Myocyte (in vitro differentiated cells): Measurements from ENCODE around the gene TOMM5. TPM values are rescaled to one million over a fixed set of nuclear protein-coding genes. Genes with fewer than 3 reads are reported as not detected.
A peak's percentile ranks its signal among the peaks of the same experiment; 100 is the strongest.

Experiments
- DNase-seq: peaks from one replicate; pipeline ENCODE4 v3.0.0-alpha.2; 2012; ENCODE audit warnings: low read depth
- polyA plus RNA-seq: library from polyadenylated mRNA; unstranded; fragments of >200 nt; gene quantifications from one replicate; pipeline ENCODE4 v1.2.1, GENCODE V29; 2012; ENCODE audit warnings: missing spikeins
- total RNA-seq: library from RNA; depleted of rRNA; stranded (reverse); fragments of >200 nt; gene quantifications from 2 replicates; pipeline ENCODE4 v1.2.3, GENCODE V29; 2014

Gene TOMM5
- 107 and 109 TPM in 2 replicates for total RNA-seq
- 128 TPM for polyA plus RNA-seq

GRCh38 chr9:37592108-37592951 lies at the start of gene TOMM5:
TOMM5 (minus strand) TSS chr9:37592597; CDS start chr9:37592532, 65 bp downstream.
- peak; percentile 96 for DNase-seq

GRCh38 chr9:37641331-37641730 lies 48.9 kb upstream of the TOMM5 start:
- DNase-seq = no peak

DNA sequence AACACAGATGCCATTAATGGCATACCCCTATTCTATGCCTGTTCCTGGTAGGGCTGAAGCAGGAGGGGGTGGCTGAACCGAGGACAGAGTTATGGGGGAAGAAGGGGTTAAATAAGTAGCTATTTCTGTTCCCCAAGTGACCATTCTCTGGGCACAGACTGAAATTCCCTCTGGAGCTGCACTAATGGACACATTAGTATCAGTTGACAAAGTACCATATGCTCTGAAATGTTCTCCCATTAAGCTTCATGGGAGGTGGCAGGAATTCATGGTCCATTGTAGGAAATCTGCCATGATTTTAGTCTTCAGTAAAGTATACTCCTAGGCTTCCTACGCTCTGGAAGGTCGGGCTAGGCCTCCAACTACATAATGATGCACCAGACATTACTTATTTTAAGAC lies 47.8 kb upstream of the TOMM5 start:
- no peak for DNase-seq

DNA sequence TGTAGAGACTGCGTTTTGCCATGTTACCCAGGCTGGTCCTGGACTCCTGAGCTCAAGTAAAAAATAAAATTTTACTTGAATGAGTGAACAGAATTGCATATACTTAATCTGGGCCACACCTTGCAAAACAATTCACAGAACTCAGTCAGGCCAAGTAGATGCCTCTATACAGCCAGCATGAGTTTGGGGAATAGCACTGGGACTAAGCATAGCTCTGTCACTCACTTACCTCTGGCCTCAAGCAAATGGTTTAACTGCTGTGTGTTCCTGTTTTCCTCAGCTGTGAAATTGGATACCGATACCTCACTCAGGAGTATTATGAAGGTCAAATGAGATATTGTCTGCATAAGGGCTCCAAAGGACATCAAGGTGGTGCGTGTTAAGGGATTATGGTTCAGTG lies 47.4 kb upstream of the TOMM5 start:
- no peak for DNase-seq

DNA sequence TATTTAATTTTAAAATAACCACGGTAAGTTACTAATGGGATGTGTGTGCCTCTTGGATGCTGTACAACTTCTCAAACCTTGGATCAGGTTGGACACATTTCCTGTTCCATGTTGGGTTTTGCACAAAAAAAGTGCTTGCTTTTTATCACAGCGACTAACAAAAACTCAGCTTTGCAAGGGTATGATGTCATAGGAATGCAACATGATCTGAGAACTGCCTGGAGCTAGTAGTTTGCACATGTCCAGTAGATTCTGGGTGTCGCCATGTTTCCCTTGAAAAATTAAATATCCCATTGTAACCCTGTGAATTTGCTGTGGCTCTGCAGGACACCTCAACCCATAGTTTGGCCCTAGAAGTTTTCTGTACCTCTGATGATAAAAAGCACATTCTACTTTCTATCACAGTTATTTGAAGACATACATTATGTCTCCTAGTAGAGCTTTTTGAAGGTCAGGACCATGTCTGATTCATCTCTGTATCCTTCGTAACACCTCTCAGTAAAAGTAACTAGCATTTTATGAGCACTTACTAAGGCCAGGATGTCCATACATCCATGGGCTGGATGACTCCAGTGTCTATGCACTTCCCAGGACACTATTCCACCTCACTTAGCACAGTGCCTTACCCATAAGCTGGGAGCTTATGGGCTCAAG lies 46.8 kb upstream of the TOMM5 start:
- no peak for DNase-seq

DNA sequence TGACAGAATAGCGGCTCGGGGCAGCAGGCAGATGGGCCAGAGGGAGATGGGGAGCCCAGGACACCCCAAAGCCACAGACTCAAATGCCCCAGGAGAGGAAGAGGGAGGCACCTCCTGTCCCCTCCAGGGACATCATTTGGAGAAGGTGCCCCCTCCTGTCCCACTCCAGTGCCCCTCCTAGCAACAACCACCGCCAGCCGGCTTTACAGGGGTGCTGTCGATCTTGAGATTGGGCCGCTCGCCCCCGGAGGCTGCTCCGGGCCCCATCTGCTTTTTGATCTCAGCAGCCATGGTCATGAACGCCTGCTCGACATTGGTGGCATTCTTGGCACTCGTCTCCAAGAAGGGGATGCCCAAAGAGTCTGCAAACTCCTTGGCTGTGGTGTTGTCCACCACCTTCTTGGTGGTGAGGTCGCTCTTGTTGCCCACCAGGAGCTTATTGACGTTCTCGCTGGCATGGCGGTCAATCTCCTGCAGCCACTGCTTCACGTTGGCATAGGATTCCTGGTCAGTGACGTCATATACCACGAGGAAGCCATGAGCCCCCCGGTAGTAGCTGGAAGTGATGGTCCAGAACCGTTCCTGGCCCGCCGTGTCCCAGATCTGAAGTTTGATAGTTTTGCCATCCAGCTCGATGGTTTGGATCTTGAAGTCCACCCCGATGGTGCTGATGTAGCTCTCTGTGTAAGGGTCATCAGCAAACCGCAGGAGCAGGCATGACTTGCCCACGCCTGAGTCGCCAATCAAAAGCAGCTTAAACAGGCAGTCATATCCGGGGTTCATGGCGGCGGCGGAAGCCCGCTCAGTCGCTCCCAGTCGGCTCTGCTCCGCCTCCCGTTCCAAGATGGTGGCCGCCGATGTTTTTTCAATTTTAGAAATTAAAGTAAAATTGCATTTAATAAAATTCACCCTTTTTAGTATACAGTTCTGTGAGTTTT lies 44.4 kb upstream of the TOMM5 start:
- DNase-seq = no peak

GRCh38 chr9:37635808-37636207 lies 43.4 kb upstream of the TOMM5 start:
- DNase-seq = no peak

DNA sequence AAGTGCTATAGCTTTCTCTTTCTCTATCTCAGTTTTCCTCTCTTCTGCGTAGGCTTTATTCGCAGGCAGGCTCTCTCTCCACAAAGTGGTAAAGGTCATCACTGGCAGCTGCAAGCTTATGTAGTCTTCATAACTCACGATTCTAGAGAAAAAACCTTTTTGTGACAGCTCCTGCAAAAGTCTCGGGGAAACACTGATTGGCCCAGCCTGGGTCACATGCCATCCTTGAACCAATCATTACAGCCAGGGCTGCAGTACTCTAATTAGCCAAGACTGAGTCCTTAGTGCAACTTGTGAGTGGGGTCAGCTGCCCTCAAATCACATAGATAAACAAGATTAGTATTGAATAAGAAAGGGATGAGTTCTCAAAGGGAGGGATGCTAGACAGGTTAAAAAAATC lies 40.1 kb upstream of the TOMM5 start:
- no peak for DNase-seq

- DNase-seq = no peak
Observed at GRCh38 chr9:37626708-37627292, 34.4 kb upstream of the TOMM5 start.

GRCh38 chr9:37625758-37626147 lies 33.4 kb upstream of the TOMM5 start:
- DNase-seq = no peak

DNA sequence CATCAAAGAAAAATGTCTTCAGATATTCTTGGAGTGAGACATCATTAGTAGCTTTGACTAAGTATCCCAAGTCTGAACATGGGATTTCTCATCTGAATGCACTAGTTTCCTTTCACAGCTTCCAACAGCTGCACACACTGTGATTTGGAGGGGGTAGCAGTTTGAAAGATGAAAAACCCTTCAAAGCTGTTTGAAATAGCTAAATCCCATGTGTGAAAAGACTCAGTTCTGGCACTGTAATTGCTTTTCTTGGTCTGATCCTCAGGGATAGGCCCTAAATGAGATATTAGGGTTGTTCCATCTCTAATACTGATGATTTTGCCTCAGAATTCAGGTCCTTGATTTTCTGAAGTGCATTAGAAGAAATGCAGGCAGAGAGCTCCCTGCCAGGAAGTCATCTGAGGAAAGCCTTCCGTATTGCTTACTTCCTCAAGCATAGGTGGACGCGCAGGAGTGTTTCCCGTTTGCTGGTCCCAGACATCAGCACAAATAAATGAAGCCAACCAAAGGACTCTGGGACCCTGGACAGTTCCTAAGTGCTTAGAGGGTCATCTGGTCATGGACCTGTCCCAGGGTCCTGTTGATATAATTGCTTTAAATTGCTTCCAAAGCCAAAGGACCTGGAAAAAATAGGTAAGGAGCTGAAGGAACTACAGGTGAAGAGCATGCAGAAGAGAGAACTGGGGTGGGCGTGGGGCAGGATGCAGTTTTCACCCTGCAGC lies 32.8 kb upstream of the TOMM5 start:
- no peak for DNase-seq

- DNase-seq = no peak
Observed at GRCh38 chr9:37624073-37624472, 31.7 kb upstream of the TOMM5 start.

DNA sequence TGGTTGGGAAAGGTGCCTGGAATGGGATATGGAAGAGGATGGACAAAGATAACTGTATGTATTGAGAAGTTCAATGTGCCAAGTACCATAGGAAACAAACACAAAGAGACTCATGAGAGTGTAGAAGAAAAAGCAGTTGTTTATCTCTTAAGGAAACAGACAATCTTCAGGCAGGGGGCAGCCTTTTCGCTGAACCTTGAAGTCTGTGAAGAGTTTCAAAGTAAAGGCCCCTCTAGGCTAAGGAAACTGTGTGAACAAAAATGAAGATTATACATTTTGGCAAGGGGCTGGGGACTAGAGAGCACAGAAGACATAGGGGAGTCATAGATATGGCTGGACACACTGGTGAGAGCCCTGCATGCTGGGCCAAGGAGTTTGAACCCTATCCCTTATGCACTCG lies 30.9 kb upstream of the TOMM5 start:
- no peak for DNase-seq

- DNase-seq = no peak
Observed at GRCh38 chr9:37622462-37622861, 30.1 kb upstream of the TOMM5 start.

- DNase-seq = no peak
Observed at GRCh38 chr9:37621273-37622121, 29.1 kb upstream of the TOMM5 start.

DNA sequence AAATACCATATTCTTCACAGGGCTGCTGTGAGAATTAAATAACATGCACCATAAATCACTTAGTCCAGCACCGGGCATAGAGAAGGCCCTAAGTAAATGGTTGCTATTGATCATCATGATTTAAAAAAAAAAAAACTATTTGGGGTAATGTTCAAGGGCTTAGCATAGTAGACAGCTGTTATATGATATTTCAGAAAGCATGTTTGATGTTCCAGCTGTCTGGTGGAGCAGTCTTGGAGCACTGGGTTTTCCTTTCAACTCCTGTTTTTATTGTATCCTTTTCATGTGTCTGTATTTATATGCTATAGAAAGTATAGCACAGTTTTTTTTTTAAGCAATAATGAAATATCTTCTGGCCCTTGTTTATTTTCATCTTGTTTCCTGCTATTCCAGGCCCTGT lies 28.0 kb upstream of the TOMM5 start:
- peak; percentile 15 for DNase-seq

DNA sequence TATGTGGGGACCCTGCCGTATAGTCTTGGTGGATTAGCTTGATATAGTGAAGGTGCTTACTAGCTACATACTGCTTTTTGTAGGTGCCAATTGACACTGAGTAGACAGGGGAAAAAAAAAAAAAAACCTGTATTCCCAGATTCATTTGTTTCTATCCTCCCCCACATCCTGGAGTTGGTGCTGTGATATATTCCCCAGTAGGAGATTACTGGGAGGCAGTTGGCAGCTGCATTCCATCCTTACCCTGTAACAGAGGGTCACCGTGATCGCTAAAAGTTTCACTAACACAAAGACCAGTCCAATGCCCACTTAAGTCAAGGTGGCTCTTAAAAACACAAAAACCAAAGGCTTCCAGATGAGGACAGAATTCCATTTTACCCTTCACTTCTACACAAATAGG lies 27.4 kb upstream of the TOMM5 start:
- DNase-seq = peak; percentile 23

GRCh38 chr9:37618817-37619216 lies 26.4 kb upstream of the TOMM5 start:
- peak; percentile 68 for DNase-seq

- peak; percentile 91 for DNase-seq
Observed at GRCh38 chr9:37617832-37618231, 25.4 kb upstream of the TOMM5 start.

DNA sequence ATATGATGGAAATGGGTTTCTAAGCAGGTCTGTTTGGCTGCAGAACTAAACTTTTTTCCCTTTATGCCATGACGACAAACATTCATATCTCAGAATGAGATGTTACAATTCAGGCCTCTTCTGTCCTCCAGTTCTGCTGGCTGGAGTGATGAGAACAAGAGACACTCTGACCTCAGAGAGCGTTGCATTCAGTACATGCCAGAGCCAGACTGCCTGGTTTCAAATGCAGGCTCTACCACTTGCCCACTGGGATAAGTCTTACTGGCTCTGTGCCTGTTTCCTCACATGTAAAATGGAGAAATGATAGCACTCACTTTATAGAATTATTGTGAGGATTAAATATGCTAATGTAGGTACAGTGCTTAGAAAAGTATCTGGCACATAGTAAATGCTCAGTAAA lies 24.8 kb upstream of the TOMM5 start:
- peak; percentile 55 for DNase-seq
